Fibroblast of mammary gland (primary cell): ENCODE results near the gene RAB20.
A peak's percentile ranks its signal among the peaks of the same experiment; 100 is the strongest.

Experiments used
- DNase-seq: peaks from one replicate; pipeline ENCODE4 v3.0.0-alpha.2; 2010; ENCODE audit warnings: low read depth
- H3K4me3 ChIP-seq: 2 replicates; pipeline ENCODE4 v1.5.1; 2011; ENCODE audit warnings: low read depth, mild to moderate bottlenecking, low read length, moderate library complexity; ENCODE audit not compliant: control insufficient read depth
- TF ChIP-seq, protein P1 (sequence below): conservative IDR thresholded peaks from 2 replicates; pipeline ENCODE4 v1.5.1; 2011; ENCODE audit warnings: low read depth, low read length, inconsistent platforms; ENCODE audit not compliant: control insufficient read depth, insufficient read depth

RAB20 gene

GRCh38 chr13:110583178-110583865, 21.8 kb upstream of the RAB20 start:
- no peak overlapping the region for H3K4me3 ChIP-seq
- TF ChIP-seq, protein P1, sequence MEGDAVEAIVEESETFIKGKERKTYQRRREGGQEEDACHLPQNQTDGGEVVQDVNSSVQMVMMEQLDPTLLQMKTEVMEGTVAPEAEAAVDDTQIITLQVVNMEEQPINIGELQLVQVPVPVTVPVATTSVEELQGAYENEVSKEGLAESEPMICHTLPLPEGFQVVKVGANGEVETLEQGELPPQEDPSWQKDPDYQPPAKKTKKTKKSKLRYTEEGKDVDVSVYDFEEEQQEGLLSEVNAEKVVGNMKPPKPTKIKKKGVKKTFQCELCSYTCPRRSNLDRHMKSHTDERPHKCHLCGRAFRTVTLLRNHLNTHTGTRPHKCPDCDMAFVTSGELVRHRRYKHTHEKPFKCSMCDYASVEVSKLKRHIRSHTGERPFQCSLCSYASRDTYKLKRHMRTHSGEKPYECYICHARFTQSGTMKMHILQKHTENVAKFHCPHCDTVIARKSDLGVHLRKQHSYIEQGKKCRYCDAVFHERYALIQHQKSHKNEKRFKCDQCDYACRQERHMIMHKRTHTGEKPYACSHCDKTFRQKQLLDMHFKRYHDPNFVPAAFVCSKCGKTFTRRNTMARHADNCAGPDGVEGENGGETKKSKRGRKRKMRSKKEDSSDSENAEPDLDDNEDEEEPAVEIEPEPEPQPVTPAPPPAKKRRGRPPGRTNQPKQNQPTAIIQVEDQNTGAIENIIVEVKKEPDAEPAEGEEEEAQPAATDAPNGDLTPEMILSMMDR = no peak
- no peak for DNase-seq

DNA sequence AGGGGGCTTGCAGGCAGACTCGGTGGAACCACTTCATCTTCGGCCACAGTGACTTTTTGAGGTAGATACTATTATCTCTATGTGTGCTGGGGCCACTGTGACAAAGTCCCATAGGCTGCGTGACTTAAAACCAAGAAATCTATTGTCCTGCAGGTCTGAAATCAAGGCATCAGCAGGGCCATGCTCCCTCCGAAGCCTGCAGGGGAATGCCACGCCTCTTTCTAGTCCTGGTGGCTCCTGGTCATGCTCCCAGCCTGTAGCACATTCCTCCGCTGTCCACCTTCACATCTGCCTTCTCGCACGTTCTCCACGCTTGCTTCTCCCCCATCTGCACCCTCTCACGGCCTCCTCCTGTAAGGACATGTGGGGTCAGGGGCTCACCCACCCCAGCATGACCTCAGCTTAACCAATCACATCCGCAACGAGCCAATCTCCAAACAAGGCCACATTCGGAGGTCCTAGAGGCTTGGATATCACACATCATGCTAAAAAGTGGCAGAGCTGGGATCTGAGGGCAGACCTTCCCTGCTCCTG, 21.0 kb upstream of the RAB20 start:
- TF ChIP-seq, protein P1 = no peak
- no peak for DNase-seq
- no peak overlapping the region for H3K4me3 ChIP-seq

- H3K4me3 ChIP-seq = no peak overlapping the region
- DNase-seq = no peak
- TF ChIP-seq, protein P1 = no peak
These were observed 20.1 kb upstream of the RAB20 start for GRCh38 chr13:110581506-110582185.

DNA sequence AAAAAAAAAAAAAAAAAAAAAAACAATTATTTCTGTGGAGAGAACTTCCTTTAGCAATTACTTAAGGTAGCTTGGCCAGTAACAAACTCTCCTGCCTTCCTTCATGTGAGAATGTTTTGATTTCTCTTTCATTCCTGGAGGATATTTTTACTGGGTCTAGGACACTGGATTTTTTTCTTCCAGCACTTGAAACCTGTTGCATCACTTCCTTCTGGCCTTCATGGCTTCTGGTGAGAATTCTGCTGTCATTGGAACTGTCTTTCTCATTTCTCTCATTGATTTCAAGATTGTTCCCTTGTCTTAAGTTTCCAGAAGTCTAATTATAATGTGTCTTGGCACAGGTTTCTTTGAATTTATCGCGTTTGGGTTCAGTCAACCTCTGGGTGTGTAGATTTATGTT, 19.3 kb upstream of the RAB20 start:
- H3K4me3 ChIP-seq = no peak overlapping the region
- DNase-seq = no peak
- TF ChIP-seq, protein P1 = no peak

DNA sequence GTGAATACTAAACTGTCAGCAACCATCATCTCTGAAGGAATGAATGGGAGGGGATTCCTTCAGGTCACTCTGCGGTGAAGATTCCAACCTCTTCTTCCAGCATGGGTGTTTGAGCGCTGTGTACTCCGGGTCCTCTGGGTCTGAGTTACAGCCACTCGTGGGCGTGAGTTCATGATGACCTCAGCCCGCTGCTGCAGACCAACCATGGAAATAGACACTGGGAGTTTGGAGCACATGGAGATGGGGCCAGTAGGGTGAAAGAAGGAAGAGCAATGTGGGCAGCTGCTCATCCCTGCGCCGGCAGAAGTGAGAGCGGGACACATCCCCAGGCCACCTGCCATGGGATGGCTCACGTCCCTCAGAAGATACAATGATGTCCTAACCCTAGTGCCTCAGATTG, 16.8 kb upstream of the RAB20 start:
- H3K4me3 ChIP-seq = no peak overlapping the region
- TF ChIP-seq, protein P1 = no peak
- peak; percentile 85 for DNase-seq

GRCh38 chr13:110576736-110577476, 15.4 kb upstream of the RAB20 start:
- no peak for DNase-seq
- H3K4me3 ChIP-seq = no peak overlapping the region
- TF ChIP-seq, protein P1 = no peak
